ENCODE measurements around the gene CTSL.

CTSL gene

DNA sequence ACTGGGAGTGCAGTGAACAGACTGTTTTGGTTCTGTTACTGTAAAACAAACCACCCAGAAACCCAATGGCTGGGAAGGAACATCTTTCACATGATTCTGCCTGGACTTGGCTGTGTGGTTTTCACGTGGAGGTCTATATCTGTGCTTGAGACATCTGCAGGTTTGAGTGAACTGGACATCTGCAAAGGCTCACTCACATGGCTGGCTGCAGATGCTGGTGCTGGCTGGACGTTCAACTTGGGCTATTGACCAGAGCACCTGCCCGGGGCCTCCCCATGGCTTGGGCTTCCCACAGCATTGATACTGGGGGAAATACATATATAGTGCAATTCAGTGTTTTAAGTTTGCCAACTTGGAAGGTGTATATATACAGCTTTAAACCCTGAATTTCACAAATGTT lies 6.8 kb downstream of the CTSL start:
- Histone ChIP-seq H3K27ac (no peak overlapping the region), H3K36me3 (no peaks in the 10 kb centered on the region), H3K4me3 (ENCODE audit: low read depth in 1 of 2, low read length in 1 of 2) (no peak overlapping the region), H3K27me3 (peaks cover 35% of the 10 kb centered on the region), H3K4me1 (ENCODE audit: control insufficient read depth in 1 of 2, insufficient read depth in 1 of 2, low read depth in 1 of 2, low read length in 1 of 2) (no peaks in the 10 kb centered on the region), H3K9me3 (no peaks in the 10 kb centered on the region)
- TF ChIP-seq, protein P1, sequence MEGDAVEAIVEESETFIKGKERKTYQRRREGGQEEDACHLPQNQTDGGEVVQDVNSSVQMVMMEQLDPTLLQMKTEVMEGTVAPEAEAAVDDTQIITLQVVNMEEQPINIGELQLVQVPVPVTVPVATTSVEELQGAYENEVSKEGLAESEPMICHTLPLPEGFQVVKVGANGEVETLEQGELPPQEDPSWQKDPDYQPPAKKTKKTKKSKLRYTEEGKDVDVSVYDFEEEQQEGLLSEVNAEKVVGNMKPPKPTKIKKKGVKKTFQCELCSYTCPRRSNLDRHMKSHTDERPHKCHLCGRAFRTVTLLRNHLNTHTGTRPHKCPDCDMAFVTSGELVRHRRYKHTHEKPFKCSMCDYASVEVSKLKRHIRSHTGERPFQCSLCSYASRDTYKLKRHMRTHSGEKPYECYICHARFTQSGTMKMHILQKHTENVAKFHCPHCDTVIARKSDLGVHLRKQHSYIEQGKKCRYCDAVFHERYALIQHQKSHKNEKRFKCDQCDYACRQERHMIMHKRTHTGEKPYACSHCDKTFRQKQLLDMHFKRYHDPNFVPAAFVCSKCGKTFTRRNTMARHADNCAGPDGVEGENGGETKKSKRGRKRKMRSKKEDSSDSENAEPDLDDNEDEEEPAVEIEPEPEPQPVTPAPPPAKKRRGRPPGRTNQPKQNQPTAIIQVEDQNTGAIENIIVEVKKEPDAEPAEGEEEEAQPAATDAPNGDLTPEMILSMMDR (IDR thresholded peaks at IDR 0.05): no peak

DNA sequence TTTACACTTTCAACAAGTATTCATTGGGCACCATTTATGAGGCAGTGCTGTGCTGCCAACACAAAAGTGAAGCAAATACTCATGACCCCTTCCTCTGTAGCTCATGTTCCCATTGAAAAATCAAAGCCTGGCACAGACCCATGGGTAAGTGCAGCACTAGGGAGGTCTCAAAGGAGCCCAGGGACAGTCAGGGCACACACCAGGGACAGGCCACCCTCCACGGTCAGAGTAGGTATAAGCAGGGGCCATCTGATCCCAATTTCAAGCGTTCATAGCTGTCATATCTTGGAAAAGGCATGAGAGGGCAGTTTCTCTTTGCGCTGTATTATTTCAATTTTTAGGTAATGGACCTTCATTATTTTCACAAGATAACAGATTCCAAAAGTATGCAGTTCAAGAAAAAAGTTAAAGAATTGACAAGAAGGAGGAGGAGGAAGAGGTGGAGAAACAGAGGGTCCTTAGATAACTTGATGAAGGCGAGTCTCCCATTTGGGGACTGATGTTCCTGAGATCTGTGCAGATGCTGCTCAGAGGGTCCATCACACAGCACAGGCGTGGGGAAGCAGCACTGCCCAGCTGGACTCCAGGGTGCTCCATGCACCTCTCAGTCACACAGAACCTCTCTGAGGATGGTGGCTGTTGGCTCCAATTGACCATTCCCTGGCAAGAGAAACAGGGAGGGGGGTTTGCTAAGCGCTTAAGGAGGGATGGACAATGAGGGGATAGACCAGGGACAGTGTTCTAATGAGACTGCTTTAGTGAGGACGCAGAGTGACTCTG lies 7.5 kb downstream of the CTSL start:
- Histone ChIP-seq H3K36me3 (no peaks in the 10 kb centered on the region), H3K4me3 (ENCODE audit: low read depth in 1 of 2, low read length in 1 of 2) (no peak overlapping the region), H3K27me3 (peaks cover 28% of the 10 kb centered on the region), H3K4me1 (ENCODE audit: control insufficient read depth in 1 of 2, insufficient read depth in 1 of 2, low read depth in 1 of 2, low read length in 1 of 2) (no peaks in the 10 kb centered on the region), H3K27ac (no peak overlapping the region), H3K9me3 (no peaks in the 10 kb centered on the region)
- TF ChIP-seq, protein P1 (IDR thresholded peaks at IDR 0.05): no peak

DNA sequence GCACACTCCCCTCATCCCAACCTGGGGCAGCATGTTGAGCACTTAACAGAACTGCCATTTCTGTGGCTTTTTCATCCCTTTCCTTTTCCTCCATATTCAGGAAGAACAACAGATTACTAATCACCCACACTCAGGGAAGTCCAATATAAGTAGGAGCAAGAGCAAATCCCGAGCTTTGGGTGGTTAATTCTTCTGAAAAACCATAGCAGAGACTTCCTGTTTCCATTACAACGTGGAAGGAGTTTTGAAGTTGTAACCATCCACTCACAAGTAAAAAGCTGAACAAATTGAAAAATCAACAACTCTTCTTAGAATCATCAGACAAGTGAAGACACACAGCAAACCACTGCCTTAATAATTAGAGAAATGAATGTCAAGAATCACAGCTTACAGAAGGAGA lies 8.2 kb downstream of the CTSL start:
- Histone ChIP-seq H3K4me3 (ENCODE audit: low read depth in 1 of 2, low read length in 1 of 2) (no peak overlapping the region), H3K27ac (no peak overlapping the region), H3K9me3 (no peaks in the 10 kb centered on the region), H3K4me1 (ENCODE audit: control insufficient read depth in 1 of 2, insufficient read depth in 1 of 2, low read depth in 1 of 2, low read length in 1 of 2) (no peaks in the 10 kb centered on the region), H3K36me3 (no peaks in the 10 kb centered on the region), H3K27me3 (peaks cover 24% of the 10 kb centered on the region)
- TF ChIP-seq, protein P1 (IDR thresholded peaks at IDR 0.05): no peak

DNA sequence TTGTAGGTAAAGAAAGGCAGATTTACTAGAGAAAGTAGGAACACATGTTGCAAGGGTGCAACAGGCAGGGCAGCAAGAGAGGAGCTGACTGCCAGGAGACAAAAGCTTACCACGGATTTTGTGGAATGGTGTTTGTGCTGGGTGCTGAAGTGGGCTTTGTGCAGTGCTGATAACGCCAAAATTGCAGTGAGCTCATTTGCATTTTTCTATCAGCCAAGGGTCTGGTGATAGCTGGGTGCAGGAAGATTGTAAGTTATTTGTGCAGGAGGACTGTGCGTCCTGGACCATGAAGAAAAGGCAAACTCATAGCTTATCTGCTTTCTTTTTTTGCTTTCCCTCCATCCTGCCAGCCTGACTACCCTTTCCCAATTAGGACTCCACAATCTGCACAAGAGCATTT lies 13.6 kb downstream of the CTSL start:
- no peak overlapping the region for H3K27ac ChIP-seq
- TF ChIP-seq, protein P1 (IDR thresholded peaks at IDR 0.05): no peak
- no peaks in the 10 kb centered on the region for H3K4me1 ChIP-seq (ENCODE audit: control insufficient read depth in 1 of 2, insufficient read depth in 1 of 2, low read depth in 1 of 2, low read length in 1 of 2)
- no peak overlapping the region for H3K4me3 ChIP-seq (ENCODE audit: low read depth in 1 of 2, low read length in 1 of 2)
- no peaks in the 10 kb centered on the region for H3K36me3 ChIP-seq
- H3K27me3 ChIP-seq: peaks cover 19% of the 10 kb centered on the region
- no peaks in the 10 kb centered on the region for H3K9me3 ChIP-seq

DNA sequence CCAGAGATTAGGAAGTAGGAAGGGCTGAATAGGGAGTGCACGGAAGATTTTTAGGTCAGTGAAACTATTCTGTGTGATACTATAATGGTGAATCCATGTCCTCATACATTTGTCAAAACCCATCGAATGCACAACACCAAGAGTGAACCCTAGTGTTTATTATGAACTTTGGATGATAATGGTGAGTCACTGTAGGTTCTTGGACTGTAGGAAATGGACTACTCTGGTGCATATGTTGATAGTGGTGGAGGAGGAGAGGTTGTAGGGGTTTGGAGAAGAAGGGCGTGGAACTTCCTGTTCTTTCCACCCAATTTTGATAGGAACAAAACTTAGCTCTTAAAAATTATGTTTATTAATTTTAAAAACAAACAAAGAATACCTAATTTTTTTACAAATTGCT lies 14.3 kb downstream of the CTSL start:
- TF ChIP-seq, protein P1 (IDR thresholded peaks at IDR 0.05): no peak
- H3K4me1 ChIP-seq (ENCODE audit: control insufficient read depth in 1 of 2, insufficient read depth in 1 of 2, low read depth in 1 of 2, low read length in 1 of 2): no peaks in the 10 kb centered on the region
- peaks cover 19% of the 10 kb centered on the region for H3K27me3 ChIP-seq
- no peak overlapping the region for H3K27ac ChIP-seq
- no peaks in the 10 kb centered on the region for H3K9me3 ChIP-seq
- H3K36me3 ChIP-seq: no peaks in the 10 kb centered on the region
- H3K4me3 ChIP-seq (ENCODE audit: low read depth in 1 of 2, low read length in 1 of 2): no peak overlapping the region
